ENCODE data around the gene NOD2.

DNA sequence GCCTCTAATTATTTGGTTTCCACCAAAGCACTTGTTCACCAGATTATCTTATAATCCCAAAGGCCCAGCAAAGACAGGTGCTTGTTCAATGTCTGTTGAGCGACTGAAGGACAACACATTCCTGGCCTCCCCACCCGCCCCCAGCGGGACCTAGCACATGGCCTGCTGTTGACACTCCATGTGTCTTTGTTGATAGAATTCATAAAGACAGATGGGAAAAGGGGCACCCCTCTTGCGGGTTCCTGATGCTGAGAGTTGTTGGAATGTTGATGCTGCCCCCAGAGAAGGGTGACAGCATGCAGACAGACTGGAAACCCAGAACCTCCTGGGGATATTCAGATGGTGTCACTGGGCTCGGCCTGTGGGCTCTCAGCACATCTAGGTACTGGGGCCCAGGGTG is 49.2 kb upstream of the NOD2 start:
- no peak for TF ChIP-seq POLR2A (IDR thresholded peaks at IDR 0.05; ENCODE audit: extremely low read depth, insufficient read length)
- TF ChIP-seq CTCF (IDR thresholded peaks at IDR 0.05; ENCODE audit: low read depth, low read length) = no peak
